ENCODE data around the gene SLC27A4. TPM values are rescaled to one million over a fixed set of nuclear protein-coding genes. Genes with fewer than 3 reads are reported as not detected.

The SLC27A4 gene
- total and polyA plus RNA-seq, 10 of the 15 experiments (the other 5 are each of a cell fraction or from before 2014, with no cell fraction given), result 0.13 to 14.0 (median 7.6) TPM

GRCh38 chr9:128374221-128374675 is 33.9 kb downstream of the SLC27A4 start:
- Histone ChIP-seq H3K79me2 (ENCODE audit: control insufficient read depth, insufficient read depth, low read length) (peaks cover 33% of the 10 kb centered on the region), H3K4me2 (ENCODE audit: control insufficient read depth, insufficient read depth) (no peak overlapping the region), H3K36me3 (ENCODE audit: control insufficient read depth in 2 of 2, insufficient read depth in 2 of 2, low read length in 1 of 2) (peaks cover 0 to 10% of the 10 kb centered on the region in 2 experiments; a peak in 1 of 4 replicates), H3K27ac (ENCODE audit: control insufficient read depth, insufficient read depth) (no peak overlapping the region), H4K20me1 (ENCODE audit: control insufficient read depth, insufficient read depth) (no peaks in the 10 kb centered on the region), H3K4me1 (ENCODE audit: control insufficient read depth, insufficient read depth, low read length) (no peaks in the 10 kb centered on the region), H3K9ac (ENCODE audit: control insufficient read depth, insufficient read depth, low read length) (no peak overlapping the region), H3K4me3 (no peak overlapping the region), H3K9me3 (replicated peaks; ENCODE audit: control insufficient read depth, insufficient read depth, low read length) (no peaks in the 10 kb centered on the region), H3K27me3 (replicated peaks in 1 of 2; ENCODE audit: control insufficient read depth in 2 of 2, insufficient read depth in 2 of 2, low read length in 1 of 2) (no peaks in the 10 kb centered on the region), H2AFZ (ENCODE audit: control insufficient read depth, low read depth, low read length) (no peak overlapping the region)
- ChIA-PET SMC1A (ENCODE audit: uncharacterized antibody, unreplicated experiment) (no interaction called here), POLR2A (no interaction called here), RAD21 (ENCODE audit: unreplicated experiment) (no interaction called here), CTCF (no interaction called here)
- BruUV-seq (replicated peaks), result no TSS peak
- TF ChIP-seq ZNF24 (IDR thresholded peaks at IDR 0.05), result no peak
- TF ChIP-seq, protein P1, sequence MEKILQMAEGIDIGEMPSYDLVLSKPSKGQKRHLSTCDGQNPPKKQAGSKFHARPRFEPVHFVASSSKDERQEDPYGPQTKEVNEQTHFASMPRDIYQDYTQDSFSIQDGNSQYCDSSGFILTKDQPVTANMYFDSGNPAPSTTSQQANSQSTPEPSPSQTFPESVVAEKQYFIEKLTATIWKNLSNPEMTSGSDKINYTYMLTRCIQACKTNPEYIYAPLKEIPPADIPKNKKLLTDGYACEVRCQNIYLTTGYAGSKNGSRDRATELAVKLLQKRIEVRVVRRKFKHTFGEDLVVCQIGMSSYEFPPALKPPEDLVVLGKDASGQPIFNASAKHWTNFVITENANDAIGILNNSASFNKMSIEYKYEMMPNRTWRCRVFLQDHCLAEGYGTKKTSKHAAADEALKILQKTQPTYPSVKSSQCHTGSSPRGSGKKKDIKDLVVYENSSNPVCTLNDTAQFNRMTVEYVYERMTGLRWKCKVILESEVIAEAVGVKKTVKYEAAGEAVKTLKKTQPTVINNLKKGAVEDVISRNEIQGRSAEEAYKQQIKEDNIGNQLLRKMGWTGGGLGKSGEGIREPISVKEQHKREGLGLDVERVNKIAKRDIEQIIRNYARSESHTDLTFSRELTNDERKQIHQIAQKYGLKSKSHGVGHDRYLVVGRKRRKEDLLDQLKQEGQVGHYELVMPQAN (conservative IDR thresholded peaks at IDR 0.05), result no peak
- TF ChIP-seq YBX1 (IDR thresholded peaks at IDR 0.05), result no peak
- no peak for TF ChIP-seq CREM (IDR thresholded peaks at IDR 0.05; ENCODE audit: low read depth)
- TF ChIP-seq CBX3 (IDR thresholded peaks at IDR 0.05; ENCODE audit: borderline replicate concordance, low read depth), result no peak
- no peak for TF ChIP-seq MYB (IDR thresholded peaks at IDR 0.05; ENCODE audit: borderline replicate concordance, low read depth, low read length)
- TF ChIP-seq POLR2AphosphoS5 (IDR thresholded peaks at IDR 0.05; ENCODE audit: low read length), result no peak
- TF ChIP-seq TCF7 (IDR thresholded peaks at IDR 0.05; ENCODE audit: borderline replicate concordance), result no peak
- no peak for TF ChIP-seq HSF1 (IDR thresholded peaks at IDR 0.05; ENCODE audit: low read depth, low read length)
- no peak for TF ChIP-seq ZNF592 (IDR thresholded peaks at IDR 0.05)
- TF ChIP-seq CREB1 (IDR thresholded peaks at IDR 0.05; ENCODE audit: low read depth), result no peak
- no peak for TF ChIP-seq BCL11A (IDR thresholded peaks at IDR 0.05; ENCODE audit: low read depth, low read length)
- no peak for TF ChIP-seq RUNX3 (IDR thresholded peaks at IDR 0.05; ENCODE audit: low read length)
- FAIRE-seq, result no peak
- no peak for DNase-seq (ENCODE audit: low read depth, low spot score)
- in situ Hi-C loops (cut with MboI), result no loop called here
- ATAC-seq, result no peak
- intact Hi-C loops (cut with micrococcal nuclease; ENCODE audit: unreplicated experiment), result no loop called here
- WGBS (ENCODE audit: insufficient coverage, insufficient replicate concordance, low lambda C conversion rate, missing lambda C conversion rate), result 96% methylated on average over 8 of the region's 9 CpGs

Data from GM12878 (cell line).